Stimulated activated naive B cell treated with anti-CD40 and anti-IgM and Interleukin-4, amounts not matched to agents 10 μg/mL and 1 μg/mL and 100 μg/mL, for 72 hours (primary cell): Measurements from ENCODE around the gene YAF2.
"Not testable (repeated sequence)": the region's sequence is repeated elsewhere in the genome, so short reads cannot be mapped to it uniquely, and the experiment has no call there.

Experiments
- ATAC-seq, 2 donors: fragments of 150-1000 bp; cut with Tn5 transposase; replicated peaks; 2 replicates each; pipeline ENCODE4 v1.10.0; 2021; ENCODE audit warnings: moderate library complexity in 1 of 2
- DNase-seq: peaks from one replicate; pipeline ENCODE4 v3.0.0; 2021
- H3K27ac Mint-ChIP-seq: one replicate; pipeline ENCODE4 v1.8.0; 2022; ENCODE audit warnings: mild to moderate bottlenecking, mixed read lengths
- H3K27me3 Mint-ChIP-seq, 2 donors: one replicate each; pipeline ENCODE4 v1.8.0; 2022; ENCODE audit warnings: mixed read lengths in 2 of 2
- H3K36me3 Mint-ChIP-seq, 2 donors: one replicate each; pipeline ENCODE4 v1.8.0; 2022; ENCODE audit warnings: mixed read lengths in 2 of 2, mild to moderate bottlenecking in 1 of 2
- H3K4me1 Mint-ChIP-seq, 2 donors: one replicate each; pipeline ENCODE4 v1.8.0; 2022; ENCODE audit warnings: mixed read lengths in 2 of 2, mild to moderate bottlenecking in 1 of 2
- H3K4me3 Mint-ChIP-seq, 2 donors: one replicate each; pipeline ENCODE4 v1.8.0; 2022; ENCODE audit warnings: mild to moderate bottlenecking in 2 of 2, mixed read lengths in 2 of 2, moderate library complexity in 1 of 2
- H3K9me3 Mint-ChIP-seq, 2 donors: one replicate each; pipeline ENCODE4 v1.8.0; 2022; ENCODE audit warnings: mixed read lengths in 2 of 2, mild to moderate bottlenecking in 1 of 2

YAF2 gene

DNA sequence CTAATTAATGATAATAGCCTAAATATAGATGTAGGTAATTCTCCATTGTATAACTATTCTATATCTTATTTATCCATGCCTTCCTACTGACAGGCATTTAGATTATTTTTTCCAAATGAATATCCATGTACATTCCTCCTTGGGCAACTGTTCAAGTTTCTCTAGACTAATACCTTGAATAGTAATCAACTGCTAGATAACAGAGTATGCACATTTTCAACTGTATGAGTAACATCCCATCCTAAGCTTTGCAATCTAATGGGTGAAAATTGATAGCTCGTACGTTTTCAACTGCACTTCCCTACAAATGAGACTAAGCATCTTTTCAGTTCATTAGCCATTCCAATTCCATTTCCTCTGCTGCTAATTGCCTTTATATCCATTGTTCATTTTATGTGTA is 37.0 kb downstream of the YAF2 start:
- H3K27ac Mint-ChIP-seq = no peak overlapping the region

DNA sequence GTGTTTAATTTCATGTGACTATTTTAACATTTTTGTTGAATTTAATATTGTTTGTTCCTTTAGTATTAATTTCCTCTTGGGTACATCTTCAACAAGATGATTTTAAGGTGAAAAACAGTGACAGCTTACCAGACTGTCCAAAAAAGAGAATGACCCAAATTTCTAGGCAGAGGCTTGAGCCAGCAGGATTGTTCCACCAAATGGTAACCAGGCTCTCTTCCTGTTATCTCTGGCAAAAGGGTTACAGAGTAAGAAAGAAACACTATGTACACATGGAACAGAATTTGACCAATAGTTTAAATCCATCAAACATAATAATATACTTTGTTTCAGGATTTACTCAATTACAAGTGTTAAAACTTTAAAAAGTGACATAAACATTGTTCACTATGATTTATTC is 39.0 kb downstream of the YAF2 start:
- no peak for DNase-seq
- no peak overlapping the region for H3K27ac Mint-ChIP-seq
- no peak for ATAC-seq
- H3K36me3 Mint-ChIP-seq = peaks cover 16 to 23% of the 10 kb centered on the region in 2 donors
- H3K4me1 Mint-ChIP-seq = peaks cover 2 to 11% of the 10 kb centered on the region in 2 donors
- H3K9me3 Mint-ChIP-seq = no peaks in the 10 kb centered on the region
- no peak overlapping the region for H3K4me3 Mint-ChIP-seq
- H3K27me3 Mint-ChIP-seq = no peaks in the 10 kb centered on the region

More for the DNA sequence above, 37.0 kb downstream of the YAF2 start:
- Mint-ChIP-seq H3K36me3 (peaks cover 9 to 26% of the 10 kb centered on the region in 2 donors), H3K4me3 (no peak overlapping the region), H3K9me3 (no peaks in the 10 kb centered on the region), H3K27me3 (no peaks in the 10 kb centered on the region), H3K4me1 (peaks cover 0 to 2% of the 10 kb centered on the region in 2 donors)
- ATAC-seq = no peak
- DNase-seq = no peak

DNA sequence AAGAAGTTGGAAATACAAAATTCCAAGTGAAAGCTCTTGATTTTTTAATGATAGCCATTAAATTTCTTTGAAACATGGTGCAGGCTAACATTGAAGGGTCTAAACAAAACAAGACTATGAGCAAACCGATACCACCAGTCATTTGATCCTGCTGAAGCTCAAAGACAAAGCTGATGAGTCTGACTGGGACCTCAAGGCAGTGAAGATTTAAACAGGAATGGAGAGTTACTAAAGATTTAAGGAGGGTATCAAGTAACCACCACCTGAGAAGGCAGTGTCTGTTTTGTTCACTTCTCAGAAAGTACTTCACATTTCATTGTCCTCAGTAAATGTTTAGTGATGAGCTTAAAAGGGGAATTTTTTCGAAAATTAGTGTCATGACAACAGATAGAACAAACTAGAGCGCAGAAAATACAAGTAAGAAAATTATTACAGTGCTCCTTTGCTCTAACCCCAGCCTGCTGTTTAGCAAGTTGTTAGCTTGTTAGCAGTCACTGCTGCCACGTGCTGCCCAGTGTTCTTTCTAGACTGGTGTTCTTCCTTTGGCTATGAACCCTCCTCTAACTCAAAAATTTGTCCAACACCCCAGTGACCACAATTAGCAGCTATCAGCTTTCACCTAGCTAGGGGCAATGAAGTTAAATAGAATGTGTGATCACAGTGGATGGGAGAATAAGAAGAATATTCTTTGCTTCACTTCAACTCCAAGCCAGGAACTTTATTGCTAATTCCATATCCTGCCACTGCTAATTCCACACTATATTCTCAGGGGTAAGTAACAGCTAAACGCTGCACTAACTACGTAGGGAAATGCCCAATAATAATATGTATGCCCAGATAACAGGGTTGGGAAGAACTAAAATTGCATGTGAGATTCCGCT is 41.1 kb downstream of the YAF2 start:
- H3K36me3 Mint-ChIP-seq = peaks cover 15 to 19% of the 10 kb centered on the region in 2 donors
- no peak for ATAC-seq
- H3K4me3 Mint-ChIP-seq = no peak overlapping the region
- H3K27me3 Mint-ChIP-seq = no peaks in the 10 kb centered on the region
- H3K27ac Mint-ChIP-seq = no peak overlapping the region
- peaks cover 2 to 11% of the 10 kb centered on the region in 2 donors for H3K4me1 Mint-ChIP-seq
- H3K9me3 Mint-ChIP-seq = no peaks in the 10 kb centered on the region
- no peak for DNase-seq

DNA sequence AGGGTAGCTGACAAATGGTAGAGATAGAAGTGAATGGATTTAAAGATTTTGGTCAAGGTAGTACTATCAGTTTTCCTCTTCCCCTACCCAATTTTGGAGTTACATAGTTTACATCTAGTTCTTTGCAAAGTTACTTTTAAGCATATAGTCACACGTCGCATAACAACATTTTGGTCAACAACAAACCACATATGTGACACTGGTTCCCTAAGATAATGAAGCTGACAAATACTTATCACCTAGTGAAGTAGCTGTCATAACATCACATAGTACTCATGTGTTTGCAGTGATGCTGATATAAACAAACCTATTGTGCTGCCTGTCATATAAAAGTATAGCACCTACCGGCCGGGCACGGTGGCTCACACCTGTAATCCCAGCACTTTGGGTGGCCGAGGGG is 45.4 kb downstream of the YAF2 start:
- Mint-ChIP-seq H3K4me1 (peaks cover 3 to 23% of the 10 kb centered on the region in 2 donors), H3K36me3 (peaks cover 14 to 19% of the 10 kb centered on the region in 2 donors), H3K4me3 (no peak overlapping the region), H3K9me3 (no peaks in the 10 kb centered on the region), H3K27me3 (no peaks in the 10 kb centered on the region), H3K27ac (no peak overlapping the region)
- no peak for ATAC-seq
- DNase-seq = no peak

DNA sequence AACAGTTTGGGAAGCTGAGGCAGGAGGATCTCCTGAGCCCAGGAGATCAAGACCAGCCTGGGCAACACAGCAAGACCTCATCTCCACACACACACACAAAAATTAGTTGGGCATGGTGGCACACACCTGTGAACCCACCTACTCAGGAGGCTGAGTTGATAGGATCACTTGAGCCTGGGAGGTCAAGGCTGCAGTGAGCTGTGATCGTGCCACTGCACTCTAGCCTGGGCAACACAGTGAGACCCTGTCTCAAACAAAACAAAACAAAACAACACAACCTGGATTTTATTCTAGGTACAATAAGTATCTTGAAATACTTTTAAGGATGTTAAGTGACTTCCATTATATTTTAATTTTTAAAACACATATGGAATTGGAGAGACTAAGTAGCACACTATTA is 45.8 kb downstream of the YAF2 start:
- H3K27me3 Mint-ChIP-seq = no peaks in the 10 kb centered on the region
- peaks cover 14 to 19% of the 10 kb centered on the region in 2 donors for H3K36me3 Mint-ChIP-seq
- H3K27ac Mint-ChIP-seq = no peak overlapping the region
- H3K9me3 Mint-ChIP-seq = no peaks in the 10 kb centered on the region
- ATAC-seq (no peak), DNase-seq (no peak)
- H3K4me3 Mint-ChIP-seq = no peak overlapping the region
- peaks cover 3 to 24% of the 10 kb centered on the region in 2 donors for H3K4me1 Mint-ChIP-seq

DNA sequence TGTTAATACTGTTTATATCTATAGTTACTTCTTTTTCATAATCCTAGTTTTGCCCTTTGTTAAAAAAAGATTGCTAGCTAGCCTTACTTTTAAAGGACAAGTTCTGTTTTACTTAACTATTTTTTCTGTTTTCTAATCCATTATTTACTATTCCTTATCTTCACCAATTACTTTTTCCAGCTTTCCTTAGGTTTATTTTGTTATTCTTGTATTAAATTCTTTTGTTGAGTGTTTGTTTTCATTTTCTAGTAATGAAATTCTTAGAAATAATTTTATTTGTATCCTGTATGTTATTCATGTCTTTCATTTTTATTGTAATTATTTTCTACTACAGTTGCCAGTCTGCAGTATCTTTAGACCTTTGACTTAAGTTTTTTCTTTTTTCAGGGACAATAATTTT is 47.7 kb downstream of the YAF2 start:
- Mint-ChIP-seq H3K4me1 (peaks cover 4 to 25% of the 10 kb centered on the region in 2 donors), H3K9me3 (no peaks in the 10 kb centered on the region), H3K27me3 (no peaks in the 10 kb centered on the region), H3K4me3 (no peak overlapping the region), H3K27ac (no peak overlapping the region), H3K36me3 (peaks cover 5 to 11% of the 10 kb centered on the region in 2 donors)
- DNase-seq (no peak), ATAC-seq (no peak)

DNA sequence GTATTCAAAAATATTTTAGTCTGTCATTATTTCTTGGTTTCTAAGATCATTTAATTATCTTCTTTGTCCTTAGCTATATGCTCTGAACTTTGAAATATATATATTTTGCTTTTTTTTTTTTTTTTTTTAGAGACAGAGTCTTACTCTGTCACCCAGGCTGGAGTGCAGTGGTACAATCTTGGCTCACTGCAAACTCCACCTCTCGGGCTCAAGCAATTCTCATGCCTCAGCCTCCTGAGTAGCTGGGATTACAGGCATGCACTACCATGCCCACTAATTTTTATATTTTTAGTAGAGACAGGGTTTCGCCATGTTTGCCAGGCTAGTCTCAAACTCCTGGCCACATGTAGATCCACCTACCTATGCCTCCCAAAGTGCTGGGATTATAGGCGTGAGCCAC is 49.8 kb downstream of the YAF2 start:
- not testable (repeated sequence) for H3K4me3 Mint-ChIP-seq, H3K27me3 Mint-ChIP-seq, H3K9me3 Mint-ChIP-seq, DNase-seq, ATAC-seq, H3K27ac Mint-ChIP-seq
- peaks cover 9 to 26% of the 10 kb centered on the region in 2 donors for H3K4me1 Mint-ChIP-seq
- peaks cover 7 to 21% of the 10 kb centered on the region in 2 donors for H3K36me3 Mint-ChIP-seq

DNA sequence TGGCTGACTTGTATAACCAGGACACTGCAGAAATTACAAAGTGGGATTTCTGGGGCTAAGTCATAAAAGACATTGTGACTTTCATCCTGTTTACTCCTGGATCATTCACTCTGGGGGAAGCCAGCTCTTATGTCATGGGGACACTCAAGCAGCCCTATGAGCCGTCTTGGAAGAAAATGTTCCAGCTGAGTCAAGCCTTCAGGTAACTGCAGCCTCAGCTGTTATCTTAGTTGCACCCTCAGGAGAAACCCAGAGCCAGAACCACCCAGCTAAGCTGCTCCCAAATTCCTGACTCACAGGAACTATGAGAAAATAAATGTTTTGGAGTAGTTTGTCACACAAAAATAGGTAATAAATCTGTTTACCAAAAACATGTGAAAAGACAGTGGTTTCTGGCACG is 50.2 kb downstream of the YAF2 start:
- no peak overlapping the region for H3K4me3 Mint-ChIP-seq
- no peak overlapping the region for H3K27ac Mint-ChIP-seq

DNA sequence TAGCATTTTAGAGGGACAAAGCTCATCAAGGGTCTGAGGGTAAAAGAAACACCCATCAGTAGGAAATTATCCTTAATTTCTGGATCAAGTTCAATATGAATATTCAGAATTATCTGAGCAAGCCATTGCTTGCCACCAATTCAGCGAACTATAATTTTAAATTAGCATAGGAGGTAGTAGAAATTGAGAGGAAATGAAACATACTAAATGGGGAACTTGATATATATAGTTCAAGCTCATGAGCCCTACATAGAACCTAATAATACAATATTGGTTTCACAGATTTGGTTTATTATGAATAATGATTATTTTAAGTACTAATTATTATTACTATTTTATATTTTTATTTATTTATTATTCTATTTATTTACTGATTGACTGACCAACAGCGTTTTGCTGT is 51.3 kb downstream of the YAF2 start:
- DNase-seq (no peak), ATAC-seq (peak; percentile 89 to 93)
- peaks cover 5 to 26% of the 10 kb centered on the region in 2 donors for H3K36me3 Mint-ChIP-seq
- H3K4me3 Mint-ChIP-seq = no peak overlapping the region
- no peaks in the 10 kb centered on the region for H3K27me3 Mint-ChIP-seq
- H3K27ac Mint-ChIP-seq = no peak overlapping the region
- H3K4me1 Mint-ChIP-seq = peaks cover 14 to 32% of the 10 kb centered on the region in 2 donors
- H3K9me3 Mint-ChIP-seq = no peaks in the 10 kb centered on the region

More for the DNA sequence above, 50.2 kb downstream of the YAF2 start:
- Mint-ChIP-seq H3K4me1 (peaks cover 14 to 31% of the 10 kb centered on the region in 2 donors), H3K36me3 (peaks cover 7 to 25% of the 10 kb centered on the region in 2 donors), H3K27me3 (no peaks in the 10 kb centered on the region), H3K9me3 (no peaks in the 10 kb centered on the region)
- ATAC-seq = no peak
- no peak for DNase-seq

DNA sequence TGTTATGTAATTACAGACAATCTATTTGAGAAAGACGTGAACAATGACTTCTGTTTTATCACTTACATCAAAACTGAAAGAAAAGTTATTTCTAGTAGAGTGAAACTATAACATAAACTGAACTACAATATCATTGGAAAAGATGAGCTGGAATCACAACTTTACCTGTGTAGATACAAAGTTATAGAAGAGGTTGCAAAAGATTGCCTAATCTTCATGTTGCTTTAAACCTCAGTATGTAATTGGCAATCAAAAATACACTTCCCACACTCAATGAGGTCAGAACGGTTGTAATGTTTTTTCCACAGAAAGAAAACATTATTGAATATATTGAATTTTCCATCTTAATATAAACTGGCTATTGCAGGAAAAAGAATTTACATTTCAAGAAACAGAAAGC is 55.7 kb downstream of the YAF2 start:
- H3K27ac Mint-ChIP-seq = no peak overlapping the region

DNA sequence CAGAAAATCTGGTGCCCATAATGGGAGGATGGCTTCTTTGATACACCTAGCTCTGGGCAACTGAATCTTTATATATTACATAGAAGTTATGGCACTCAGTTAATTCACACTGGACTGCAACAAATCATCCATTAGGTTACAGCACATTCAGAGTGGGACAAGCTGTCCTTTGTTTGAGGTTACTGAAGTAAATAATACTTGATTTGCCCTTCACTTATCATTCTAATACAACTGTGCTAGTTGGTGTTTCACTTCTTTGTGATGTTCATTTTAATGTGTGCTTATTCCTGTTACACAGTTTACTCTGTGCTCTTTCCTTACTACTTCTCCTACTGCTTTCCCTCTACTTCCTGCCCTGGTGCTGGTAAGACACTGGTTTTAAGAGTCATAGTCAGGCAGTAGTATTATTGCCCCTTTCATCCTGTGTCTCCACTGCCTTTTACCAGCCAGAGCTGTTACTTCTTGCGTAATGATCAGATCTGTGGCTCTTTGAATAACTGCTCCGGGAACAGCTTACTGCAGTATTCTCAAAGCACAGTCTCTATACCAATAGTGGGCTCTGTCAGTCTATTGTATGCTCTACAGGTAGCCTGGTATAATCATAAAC is 57.0 kb downstream of the YAF2 start:
- Mint-ChIP-seq H3K27ac (peak overlapping the region; percentile 20), H3K4me1 (peaks cover 13 to 14% of the 10 kb centered on the region in 2 donors), H3K36me3 (peaks cover 16 to 39% of the 10 kb centered on the region in 2 donors), H3K4me3 (no peak overlapping the region), H3K9me3 (peaks cover 2 to 5% of the 10 kb centered on the region in 2 donors), H3K27me3 (no peaks in the 10 kb centered on the region)
- ATAC-seq (no peak), DNase-seq (no peak)

More for the DNA sequence above, 55.7 kb downstream of the YAF2 start:
- Mint-ChIP-seq H3K36me3 (peaks cover 8 to 27% of the 10 kb centered on the region in 2 donors), H3K27me3 (no peaks in the 10 kb centered on the region), H3K9me3 (no peaks in the 10 kb centered on the region), H3K4me1 (peaks cover 11 to 19% of the 10 kb centered on the region in 2 donors), H3K4me3 (no peak overlapping the region)
- ATAC-seq (no peak), DNase-seq (no peak)

DNA sequence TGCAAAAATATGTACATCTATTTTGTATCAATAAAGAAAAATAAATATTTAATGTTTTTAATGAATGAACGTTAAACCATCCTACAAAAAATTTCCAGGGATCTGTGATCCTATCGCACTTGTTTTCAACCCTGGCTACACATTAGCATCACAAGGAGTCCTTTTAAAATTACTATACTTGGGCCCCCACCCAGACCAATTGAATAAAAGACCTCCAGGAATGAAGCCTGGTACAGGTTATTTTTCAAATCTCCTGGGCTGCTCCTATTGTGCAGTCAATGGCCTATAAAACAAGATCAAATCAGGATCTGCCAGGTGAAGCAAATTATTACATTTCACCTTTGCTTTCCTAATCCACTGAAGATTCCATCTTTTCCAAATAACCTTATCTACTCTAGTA is 59.9 kb downstream of the YAF2 start:
- H3K9me3 Mint-ChIP-seq = peaks cover 4 to 5% of the 10 kb centered on the region in 2 donors
- H3K27me3 Mint-ChIP-seq = no peaks in the 10 kb centered on the region
- peaks cover 18 to 19% of the 10 kb centered on the region in 2 donors for H3K4me1 Mint-ChIP-seq
- no peak overlapping the region for H3K4me3 Mint-ChIP-seq
- no peak for ATAC-seq
- no peak for DNase-seq
- peaks cover 20 to 35% of the 10 kb centered on the region in 2 donors for H3K36me3 Mint-ChIP-seq
- H3K27ac Mint-ChIP-seq = no peak overlapping the region

DNA sequence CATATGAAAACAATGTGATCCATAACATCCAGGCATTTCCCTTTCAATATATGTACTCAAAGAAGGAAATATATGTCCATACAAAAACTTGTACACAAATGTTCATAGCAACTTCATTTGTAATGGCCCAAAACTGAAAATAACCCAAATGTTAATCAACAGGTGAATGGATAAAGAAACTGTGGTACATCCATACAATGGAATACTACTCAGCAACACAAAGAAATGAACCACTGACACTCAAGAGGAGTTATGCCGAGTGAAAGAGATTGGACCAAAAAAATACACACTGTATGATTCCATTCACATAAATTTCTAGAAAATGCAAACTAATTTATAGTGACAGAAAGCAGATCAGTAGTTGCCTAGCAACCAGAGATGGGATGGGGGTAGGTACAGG is 63.1 kb downstream of the YAF2 start:
- peaks cover 4 to 5% of the 10 kb centered on the region in 2 donors for H3K9me3 Mint-ChIP-seq
- H3K4me1 Mint-ChIP-seq = peaks cover 18 to 20% of the 10 kb centered on the region in 2 donors
- H3K4me3 Mint-ChIP-seq = no peak overlapping the region
- ATAC-seq (no peak), DNase-seq (no peak)
- no peak overlapping the region for H3K27ac Mint-ChIP-seq
- H3K27me3 Mint-ChIP-seq = no peaks in the 10 kb centered on the region
- peaks cover 20 to 33% of the 10 kb centered on the region in 2 donors for H3K36me3 Mint-ChIP-seq

DNA sequence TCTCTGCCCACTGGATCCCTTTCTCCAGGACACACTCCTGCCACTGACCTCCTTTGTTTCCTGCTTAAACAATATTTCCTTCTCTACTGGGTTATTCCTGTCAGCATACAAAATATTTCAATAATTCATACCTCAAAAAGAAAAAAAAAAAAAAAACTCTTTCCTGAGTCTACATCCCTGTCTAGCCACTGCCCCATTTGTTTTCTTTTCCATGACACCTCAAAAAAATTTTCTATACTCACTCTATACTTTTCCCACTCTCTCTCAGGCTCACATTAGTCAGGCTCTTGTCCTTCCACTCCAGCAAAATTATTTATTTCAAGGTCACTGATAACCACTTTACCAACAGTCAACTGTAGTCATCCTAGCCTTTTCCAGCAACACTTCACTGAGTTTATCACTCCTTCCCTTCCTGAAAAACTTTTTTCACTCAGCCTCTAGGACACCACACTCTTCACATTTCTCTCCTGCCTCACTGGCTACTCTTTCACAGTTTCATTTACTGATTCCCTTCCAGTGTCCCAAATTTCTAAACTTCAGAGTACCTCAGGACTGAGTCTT is 64.0 kb downstream of the YAF2 start:
- Mint-ChIP-seq H3K4me1 (peaks cover 21 to 25% of the 10 kb centered on the region in 2 donors), H3K27ac (no peak overlapping the region)

More for the DNA sequence above, 64.0 kb downstream of the YAF2 start:
- Mint-ChIP-seq H3K9me3 (peaks cover 4 to 5% of the 10 kb centered on the region in 2 donors), H3K36me3 (peaks cover 20 to 34% of the 10 kb centered on the region in 2 donors), H3K27me3 (no peaks in the 10 kb centered on the region), H3K4me3 (no peak overlapping the region)
- no peak for ATAC-seq
- DNase-seq = no peak
